ENCODE data around the gene AGBL1.

DNA sequence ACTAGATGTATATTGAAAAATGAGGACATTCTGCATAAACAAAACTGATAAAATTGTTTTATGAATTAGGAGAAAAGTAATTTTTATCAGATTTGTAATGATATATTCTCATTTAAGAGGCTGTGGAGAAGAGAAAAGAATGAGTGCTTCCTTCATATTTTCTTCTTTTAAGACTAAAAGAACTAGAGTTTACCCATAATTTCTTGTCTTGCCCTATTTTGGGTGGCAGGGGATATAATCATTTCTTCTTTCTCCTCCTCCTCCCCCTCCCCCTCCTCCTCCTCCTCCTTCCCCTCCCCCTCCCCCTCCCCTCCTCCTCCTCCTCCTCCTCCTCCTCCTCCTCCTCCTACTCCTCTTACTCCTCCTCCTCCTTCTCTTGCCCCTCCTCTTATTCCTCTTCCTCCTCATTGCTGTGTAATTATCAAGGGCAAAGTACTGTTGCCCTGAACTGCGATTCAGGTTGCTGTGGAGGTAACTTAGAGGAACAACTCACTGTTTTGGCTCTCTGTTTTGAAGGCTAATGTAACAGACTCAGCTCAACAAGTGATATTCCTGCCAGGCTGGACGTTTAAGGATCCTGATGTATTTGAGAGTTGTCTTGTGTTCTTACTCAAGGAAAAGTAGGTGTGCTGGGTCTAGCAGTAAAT, 555.4 kb downstream of the AGBL1 start:
- TF ChIP-seq, protein P1, sequence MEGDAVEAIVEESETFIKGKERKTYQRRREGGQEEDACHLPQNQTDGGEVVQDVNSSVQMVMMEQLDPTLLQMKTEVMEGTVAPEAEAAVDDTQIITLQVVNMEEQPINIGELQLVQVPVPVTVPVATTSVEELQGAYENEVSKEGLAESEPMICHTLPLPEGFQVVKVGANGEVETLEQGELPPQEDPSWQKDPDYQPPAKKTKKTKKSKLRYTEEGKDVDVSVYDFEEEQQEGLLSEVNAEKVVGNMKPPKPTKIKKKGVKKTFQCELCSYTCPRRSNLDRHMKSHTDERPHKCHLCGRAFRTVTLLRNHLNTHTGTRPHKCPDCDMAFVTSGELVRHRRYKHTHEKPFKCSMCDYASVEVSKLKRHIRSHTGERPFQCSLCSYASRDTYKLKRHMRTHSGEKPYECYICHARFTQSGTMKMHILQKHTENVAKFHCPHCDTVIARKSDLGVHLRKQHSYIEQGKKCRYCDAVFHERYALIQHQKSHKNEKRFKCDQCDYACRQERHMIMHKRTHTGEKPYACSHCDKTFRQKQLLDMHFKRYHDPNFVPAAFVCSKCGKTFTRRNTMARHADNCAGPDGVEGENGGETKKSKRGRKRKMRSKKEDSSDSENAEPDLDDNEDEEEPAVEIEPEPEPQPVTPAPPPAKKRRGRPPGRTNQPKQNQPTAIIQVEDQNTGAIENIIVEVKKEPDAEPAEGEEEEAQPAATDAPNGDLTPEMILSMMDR (IDR thresholded peaks at IDR 0.05), result no peak
- no peak for TF ChIP-seq EP300 (IDR thresholded peaks at IDR 0.05)
- no peak for TF ChIP-seq POLR2AphosphoS5 (IDR thresholded peaks at IDR 0.05)
